Activated CD4-positive, alpha-beta T cell treated with anti-CD3 and anti-CD28 coated beads, Interleukin-2, amount 10 ng/mL, durations not matched to agents 7 days and 5 days (primary cell): ENCODE measurements around the gene TUBA1C. TPM values are rescaled to one million over a fixed set of nuclear protein-coding genes. Genes with fewer than 3 reads are reported as not detected.

ENCODE experiments used
- CTCF ChIA-PET: fragments of 350-600 bp; sonication (Branson Sonifier 250); formaldehyde crosslinking; loops from one replicate; lab custom pipeline; 2021; ENCODE audit warnings: antibody characterized with exemption; lab: Charles Lee
- POLR2A ChIA-PET: fragments of 350-600 bp; sonication (Branson Sonifier 250); formaldehyde crosslinking; loops from one replicate; lab custom pipeline; 2021; ENCODE audit warnings: antibody characterized with exemption; lab: Charles Lee
- DNase-seq: peaks from one replicate; pipeline ENCODE4 v3.0.0-alpha.2; 2020
- H3K27ac Mint-ChIP-seq: one replicate; pipeline ENCODE4 v1.8.0; 2021; ENCODE audit warnings: mild to moderate bottlenecking, moderate library complexity, mixed read lengths
- H3K27me3 Mint-ChIP-seq: one replicate; pipeline ENCODE4 v1.8.0; 2021; ENCODE audit warnings: mixed read lengths
- H3K36me3 Mint-ChIP-seq: one replicate; pipeline ENCODE4 v1.8.0; 2021; ENCODE audit warnings: low read depth, mixed read lengths
- H3K4me1 Mint-ChIP-seq: one replicate; pipeline ENCODE4 v1.8.0; 2021; ENCODE audit warnings: mixed read lengths
- H3K4me3 Mint-ChIP-seq: one replicate; pipeline ENCODE4 v1.8.0; 2021; ENCODE audit warnings: mild to moderate bottlenecking, moderate library complexity, mixed read lengths
- H3K9me3 Mint-ChIP-seq: one replicate; pipeline ENCODE4 v1.8.0; 2021; ENCODE audit warnings: mixed read lengths
- total RNA-seq, 2 experiments: library from RNA; stranded (reverse); gene quantifications; one replicate each; pipeline ENCODE4 v1.2.3, GENCODE V29; 2021

The TUBA1C gene
- 100 to 1,000 TPM; 246 to 278 TPM for total RNA-seq

GRCh38 chr12:49264873-49265792 is at the start of gene TUBA1C:
Gene TUBA1C, plus strand, starts transcription at chr12:49265082. Its CDS starts 100 bp downstream, at chr12:49265182.
- Mint-ChIP-seq H3K4me3 (peak within 1 kb of the TSS; percentile 98), H3K9me3 (no peaks in the 10 kb centered on the region), H3K27ac (peak within 1 kb of the TSS; percentile 99), H3K4me1 (peaks cover 52% of the 10 kb centered on the region), H3K36me3 (peaks cover 41% of the 10 kb centered on the region), H3K27me3 (no peaks in the 10 kb centered on the region)
- DNase-seq, result peak; percentile 92
- ChIA-PET POLR2A (no interaction called here), CTCF (interaction anchor here (0.6 to 2.5 kb wide), 11 partner anchors 11 to 282 kb away, joined by 3 to 10 read pairs (median 4); partner anchors contain the start of genes PRPH and SPATS2)

DNA sequence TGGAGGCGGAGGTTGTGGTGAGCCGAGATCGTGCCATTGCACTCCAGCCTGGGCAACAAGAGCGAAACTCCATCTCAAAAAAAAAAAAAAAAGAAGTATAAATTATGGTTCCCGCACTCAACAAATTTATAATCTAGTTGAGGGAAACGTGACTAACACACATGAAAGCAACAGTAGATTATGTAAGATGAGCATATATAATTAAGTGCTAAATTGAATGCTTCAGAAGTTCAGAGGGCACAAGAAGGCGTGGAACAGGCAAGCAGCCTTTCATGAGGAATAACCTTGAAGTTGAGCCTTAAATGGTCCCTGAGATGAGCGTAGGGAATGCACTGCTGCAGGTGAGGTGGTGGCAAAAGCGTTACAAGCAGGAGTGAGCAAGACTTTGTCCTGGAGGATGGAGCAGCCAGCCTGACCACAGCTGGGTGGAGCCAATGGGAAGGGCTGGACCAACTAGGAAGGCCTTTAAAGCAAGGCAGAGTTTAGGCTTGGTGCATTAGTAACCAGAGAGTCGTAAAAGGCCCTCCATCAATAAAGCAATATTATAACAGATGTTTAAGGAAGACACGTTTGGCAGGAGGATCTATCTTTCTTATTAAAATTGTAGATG is 45.4 kb upstream of the TUBA1C start:
- ChIA-PET POLR2A (no interaction called here), CTCF (interaction anchor here (0.7 kb wide), 1 partner anchor 138 kb away, joined by 3 read pairs; no protein-coding TSS in a partner anchor)
- no peak for DNase-seq
- H3K9me3 Mint-ChIP-seq, result no peaks in the 10 kb centered on the region
- H3K27ac Mint-ChIP-seq, result peak overlapping the region; percentile 74
- H3K36me3 Mint-ChIP-seq, result no peaks in the 10 kb centered on the region
- H3K4me1 Mint-ChIP-seq, result no peaks in the 10 kb centered on the region
- no peak overlapping the region for H3K4me3 Mint-ChIP-seq
- H3K27me3 Mint-ChIP-seq, result peaks cover 4% of the 10 kb centered on the region

- no peaks in the 10 kb centered on the region for H3K4me1 Mint-ChIP-seq
- H3K27ac Mint-ChIP-seq, result no peak overlapping the region
- POLR2A ChIA-PET, result no interaction called here
- no peak for DNase-seq
- H3K27me3 Mint-ChIP-seq, result no peaks in the 10 kb centered on the region
- CTCF ChIA-PET, result interaction anchor here (1.1 to 2.0 kb wide), 4 partner anchors 9 to 129 kb away, joined by 3 to 7 read pairs (median 4); no protein-coding TSS in a partner anchor
- H3K9me3 Mint-ChIP-seq, result no peaks in the 10 kb centered on the region
- no peak overlapping the region for H3K4me3 Mint-ChIP-seq
- H3K36me3 Mint-ChIP-seq, result no peaks in the 10 kb centered on the region
These were observed 43.9 kb upstream of the TUBA1C start for GRCh38 chr12:49220972-49221371.

GRCh38 chr12:49223122-49223521 is 41.8 kb upstream of the TUBA1C start:
- Mint-ChIP-seq H3K27ac (no peak overlapping the region), H3K4me3 (no peak overlapping the region), H3K9me3 (no peaks in the 10 kb centered on the region), H3K27me3 (no peaks in the 10 kb centered on the region), H3K4me1 (no peaks in the 10 kb centered on the region), H3K36me3 (no peaks in the 10 kb centered on the region)
- DNase-seq, result no peak
- POLR2A ChIA-PET, result no interaction called here
- CTCF ChIA-PET, result interaction anchor here (0.6 to 2.5 kb wide), 6 partner anchors 9 to 290 kb away, joined by 3 to 13 read pairs (median 4); no protein-coding TSS in a partner anchor

DNA sequence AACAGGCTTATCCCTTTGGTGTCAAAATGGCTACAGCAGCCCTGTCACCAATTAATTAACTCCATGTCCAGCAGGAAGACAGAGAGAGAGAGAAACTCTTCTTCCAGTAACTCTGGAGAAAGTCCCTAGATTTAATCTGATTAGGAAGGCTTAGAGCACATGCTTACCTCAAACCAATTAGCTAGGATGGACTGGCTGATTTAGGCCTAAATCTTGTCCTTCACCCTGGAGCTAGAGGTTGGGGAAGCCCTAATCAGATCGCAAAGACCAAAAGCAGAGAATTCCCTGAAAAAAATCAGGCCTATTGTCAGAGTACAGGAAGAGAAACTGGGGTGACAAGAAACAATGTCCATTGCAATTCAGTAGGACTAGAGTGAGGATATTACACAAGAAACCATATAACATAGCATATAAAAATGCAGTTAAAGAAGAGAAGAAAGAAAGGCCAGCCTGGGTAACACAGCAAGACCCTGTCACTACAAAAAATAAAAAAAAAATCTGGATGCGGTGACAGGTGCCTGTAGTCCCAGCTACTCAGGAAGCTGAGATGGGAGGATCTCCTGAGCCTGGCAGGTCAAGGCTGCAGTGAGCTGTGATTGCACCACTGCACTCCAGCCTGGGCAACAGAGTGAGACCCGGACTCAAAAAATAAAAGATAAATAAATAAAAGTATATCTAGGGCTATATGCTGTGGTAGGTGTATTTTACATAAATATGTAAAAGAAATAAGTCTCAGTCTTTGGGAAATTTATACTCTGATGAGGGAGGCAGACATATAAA is 41.1 kb upstream of the TUBA1C start:
- Mint-ChIP-seq H3K9me3 (no peaks in the 10 kb centered on the region), H3K27ac (no peak overlapping the region), H3K4me1 (no peaks in the 10 kb centered on the region), H3K36me3 (no peaks in the 10 kb centered on the region), H3K4me3 (no peak overlapping the region), H3K27me3 (no peaks in the 10 kb centered on the region)
- DNase-seq, result no peak
- ChIA-PET POLR2A (no interaction called here), CTCF (interaction anchor here (0.6 to 2.5 kb wide), 9 partner anchors 9 to 404 kb away, joined by 3 to 13 read pairs (median 4); no protein-coding TSS in a partner anchor)

DNA sequence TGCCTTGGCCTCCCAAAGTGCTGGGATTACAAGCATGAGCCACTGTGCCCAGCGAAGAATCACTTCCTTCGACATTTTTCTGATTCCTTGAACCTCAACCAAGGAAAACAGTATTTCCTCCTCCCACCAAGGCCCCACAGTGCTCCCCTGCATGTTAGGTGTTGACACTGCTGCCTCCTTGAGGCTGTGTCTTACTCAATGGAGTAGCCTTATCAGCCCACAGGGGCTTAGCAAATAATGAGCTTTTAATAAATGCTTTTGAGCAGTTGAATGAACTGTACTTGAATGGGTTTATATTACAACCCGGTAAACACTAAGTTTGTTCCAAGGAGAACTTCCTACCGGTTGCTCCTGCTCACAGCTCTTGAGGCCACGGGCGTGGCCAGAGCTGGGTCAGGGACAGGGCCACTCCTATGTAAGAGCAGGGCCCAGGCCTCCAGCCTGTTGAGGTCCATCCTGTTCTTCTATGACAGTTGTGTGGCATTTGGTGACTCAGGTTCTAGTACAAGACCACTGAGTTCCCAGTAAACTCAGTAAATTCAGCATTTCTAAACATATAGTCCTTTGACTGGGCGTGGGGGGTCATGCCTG is 39.2 kb upstream of the TUBA1C start:
- no peak for DNase-seq
- POLR2A ChIA-PET, result no interaction called here
- CTCF ChIA-PET, result interaction anchor here (1.7 kb wide), 2 partner anchors 10 kb away, joined by 8 to 10 read pairs; no protein-coding TSS in a partner anchor
- Mint-ChIP-seq H3K36me3 (no peaks in the 10 kb centered on the region), H3K27me3 (no peaks in the 10 kb centered on the region), H3K9me3 (no peaks in the 10 kb centered on the region), H3K4me1 (no peaks in the 10 kb centered on the region), H3K4me3 (no peak overlapping the region), H3K27ac (no peak overlapping the region)

DNA sequence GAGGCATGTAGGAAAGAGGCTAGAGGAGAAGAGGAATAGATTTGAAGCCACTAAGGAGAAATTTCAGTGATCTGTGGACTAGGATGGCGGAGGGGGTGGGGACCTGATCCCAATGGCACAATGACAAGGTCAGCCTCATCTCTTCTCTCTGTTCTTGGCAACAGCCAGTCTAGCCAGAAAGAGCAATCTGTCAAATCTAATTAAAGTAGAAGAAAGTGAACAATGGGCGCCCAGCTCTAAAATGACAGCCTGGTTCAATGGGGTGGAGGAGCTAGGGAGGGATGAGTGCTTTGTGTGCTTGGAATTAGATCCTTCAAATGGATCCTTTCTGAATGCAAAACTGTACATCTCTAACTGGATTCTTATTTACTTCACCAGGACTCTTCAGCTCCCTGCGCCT is 37.2 kb upstream of the TUBA1C start:
- Mint-ChIP-seq H3K27ac (no peak overlapping the region), H3K36me3 (no peaks in the 10 kb centered on the region), H3K27me3 (no peaks in the 10 kb centered on the region), H3K4me3 (no peak overlapping the region), H3K9me3 (no peaks in the 10 kb centered on the region), H3K4me1 (no peaks in the 10 kb centered on the region)
- no peak for DNase-seq
- ChIA-PET POLR2A (no interaction called here), CTCF (no interaction called here)

- no peak overlapping the region for H3K27ac Mint-ChIP-seq
- CTCF ChIA-PET, result no interaction called here
- no peaks in the 10 kb centered on the region for H3K27me3 Mint-ChIP-seq
- DNase-seq, result no peak
- POLR2A ChIA-PET, result no interaction called here
- H3K4me3 Mint-ChIP-seq, result no peak overlapping the region
- H3K9me3 Mint-ChIP-seq, result no peaks in the 10 kb centered on the region
- H3K4me1 Mint-ChIP-seq, result peaks cover 5% of the 10 kb centered on the region
- H3K36me3 Mint-ChIP-seq, result no peaks in the 10 kb centered on the region
These were observed 36.2 kb upstream of the TUBA1C start for GRCh38 chr12:49228653-49229052.

- ChIA-PET POLR2A (no interaction called here), CTCF (interaction anchor here (0.8 to 1.3 kb wide), 3 partner anchors 35 to 166 kb away, joined by 3 to 5 read pairs (median 3); partner anchors contain the start of gene TUBA1B)
- no peaks in the 10 kb centered on the region for H3K9me3 Mint-ChIP-seq
- H3K27ac Mint-ChIP-seq, result no peak overlapping the region
- no peaks in the 10 kb centered on the region for H3K27me3 Mint-ChIP-seq
- no peak overlapping the region for H3K4me3 Mint-ChIP-seq
- no peak for DNase-seq
- peaks cover 17% of the 10 kb centered on the region for H3K4me1 Mint-ChIP-seq
- H3K36me3 Mint-ChIP-seq, result no peaks in the 10 kb centered on the region
These were observed 34.6 kb upstream of the TUBA1C start for GRCh38 chr12:49230176-49230804.

DNA sequence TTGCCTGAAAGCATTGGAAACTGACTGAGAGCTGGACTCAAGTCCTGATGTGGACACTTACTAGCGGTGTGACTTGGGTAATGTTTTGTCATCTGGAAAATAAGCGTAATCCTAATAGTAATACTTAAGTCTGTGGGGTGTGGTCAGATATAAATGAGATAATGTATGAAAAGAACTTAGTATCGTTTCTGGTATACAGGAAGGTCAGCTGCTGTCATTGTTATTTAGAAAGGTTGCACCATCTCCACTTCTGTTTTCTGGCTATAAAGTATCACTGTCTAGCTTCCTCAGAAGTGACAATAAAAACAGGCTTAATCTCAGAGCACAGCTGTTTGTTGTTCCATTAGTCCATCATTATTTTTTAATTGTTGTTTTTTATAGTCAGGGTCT is 34.1 kb upstream of the TUBA1C start:
- ChIA-PET POLR2A (no interaction called here), CTCF (interaction anchor here (0.8 to 1.3 kb wide), 2 partner anchors 35 to 167 kb away, joined by 3 read pairs; no protein-coding TSS in a partner anchor)
- Mint-ChIP-seq H3K27me3 (no peaks in the 10 kb centered on the region), H3K9me3 (no peaks in the 10 kb centered on the region), H3K4me3 (no peak overlapping the region), H3K36me3 (no peaks in the 10 kb centered on the region), H3K4me1 (peaks cover 19% of the 10 kb centered on the region), H3K27ac (no peak overlapping the region)
- no peak for DNase-seq

- H3K27me3 Mint-ChIP-seq, result no peaks in the 10 kb centered on the region
- no peaks in the 10 kb centered on the region for H3K36me3 Mint-ChIP-seq
- peaks cover 25% of the 10 kb centered on the region for H3K4me1 Mint-ChIP-seq
- H3K27ac Mint-ChIP-seq, result no peak overlapping the region
- no peak for DNase-seq
- POLR2A ChIA-PET, result interaction anchor here (0.6 kb wide), 1 partner anchor 121 kb away, joined by 3 read pairs; the partner anchor contains the start of gene LMBR1L
- H3K9me3 Mint-ChIP-seq, result no peaks in the 10 kb centered on the region
- H3K4me3 Mint-ChIP-seq, result no peak overlapping the region
- CTCF ChIA-PET, result interaction anchor here (1.5 to 2.7 kb wide), 2 partner anchors 8 to 143 kb away, joined by 3 to 9 read pairs; no protein-coding TSS in a partner anchor
These were observed 32.8 kb upstream of the TUBA1C start for GRCh38 chr12:49231878-49232655.
